ENCODE measurements around the gene GTF2H4. TPM values are rescaled to one million over a fixed set of nuclear protein-coding genes. Genes with fewer than 3 reads are reported as not detected.

The GTF2H4 gene
- total and polyA plus RNA-seq, 4 donors: 6.2 to 15.8 (median 12.3) TPM

DNA sequence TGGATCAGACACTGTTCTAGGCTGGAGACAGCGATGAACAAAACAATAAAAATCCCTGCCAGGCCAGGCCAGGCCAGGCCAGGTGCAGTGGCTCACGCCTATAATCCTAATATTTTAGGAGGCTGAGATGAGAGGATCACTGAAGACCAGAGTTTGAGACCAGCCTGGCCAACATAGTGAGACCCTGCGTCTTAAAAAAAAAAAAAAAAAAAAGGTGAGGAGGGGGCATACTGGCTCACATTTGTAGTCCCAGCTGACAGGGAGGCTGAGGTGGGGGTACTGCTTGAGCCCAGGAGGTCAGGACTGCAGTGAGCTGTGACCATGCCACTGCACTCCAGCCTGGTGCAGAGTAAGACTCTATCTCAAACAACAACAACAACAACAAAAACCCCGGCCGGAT, 37.3 kb downstream of the GTF2H4 start:
- H3K9ac ChIP-seq (ENCODE audit: low read depth in 1 of 2, low read length in 2 of 2): no peak overlapping the region
- no peak for TF ChIP-seq HNF4A (conservative IDR thresholded peaks at IDR 0.05)
- TF ChIP-seq, protein P1, sequence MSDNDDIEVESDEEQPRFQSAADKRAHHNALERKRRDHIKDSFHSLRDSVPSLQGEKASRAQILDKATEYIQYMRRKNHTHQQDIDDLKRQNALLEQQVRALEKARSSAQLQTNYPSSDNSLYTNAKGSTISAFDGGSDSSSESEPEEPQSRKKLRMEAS (IDR thresholded peaks at IDR 0.05): no peak
- TF ChIP-seq, protein P2, sequence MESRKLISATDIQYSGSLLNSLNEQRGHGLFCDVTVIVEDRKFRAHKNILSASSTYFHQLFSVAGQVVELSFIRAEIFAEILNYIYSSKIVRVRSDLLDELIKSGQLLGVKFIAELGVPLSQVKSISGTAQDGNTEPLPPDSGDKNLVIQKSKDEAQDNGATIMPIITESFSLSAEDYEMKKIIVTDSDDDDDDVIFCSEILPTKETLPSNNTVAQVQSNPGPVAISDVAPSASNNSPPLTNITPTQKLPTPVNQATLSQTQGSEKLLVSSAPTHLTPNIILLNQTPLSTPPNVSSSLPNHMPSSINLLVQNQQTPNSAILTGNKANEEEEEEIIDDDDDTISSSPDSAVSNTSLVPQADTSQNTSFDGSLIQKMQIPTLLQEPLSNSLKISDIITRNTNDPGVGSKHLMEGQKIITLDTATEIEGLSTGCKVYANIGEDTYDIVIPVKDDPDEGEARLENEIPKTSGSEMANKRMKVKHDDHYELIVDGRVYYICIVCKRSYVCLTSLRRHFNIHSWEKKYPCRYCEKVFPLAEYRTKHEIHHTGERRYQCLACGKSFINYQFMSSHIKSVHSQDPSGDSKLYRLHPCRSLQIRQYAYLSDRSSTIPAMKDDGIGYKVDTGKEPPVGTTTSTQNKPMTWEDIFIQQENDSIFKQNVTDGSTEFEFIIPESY (IDR thresholded peaks at IDR 0.05): no peak
- no peak for TF ChIP-seq RAD21 (IDR thresholded peaks at IDR 0.05)
- TF ChIP-seq YY1 (IDR thresholded peaks at IDR 0.05): no peak
- H3K4me3 ChIP-seq (ENCODE audit: low read depth in 1 of 3, low read length in 3 of 3): no peak overlapping the region
- no peaks in the 10 kb centered on the region for H3K36me3 ChIP-seq (ENCODE audit: control insufficient read depth in 4 of 4, insufficient read depth in 3 of 4, low read depth in 1 of 4, low read length in 3 of 4)
- no peak overlapping the region for H3K27ac ChIP-seq (ENCODE audit: low read depth in 1 of 2, low read length in 2 of 2)
- no peak for DNase-seq (ENCODE audit: low spot score)
- H3K9me3 ChIP-seq (ENCODE audit: control insufficient read depth in 4 of 4, low read length in 3 of 4): no peaks in the 10 kb centered on the region
- 83% methylated on average over 5 of the region's 5 CpGs for WGBS
- no peaks in the 10 kb centered on the region for H3K4me1 ChIP-seq (ENCODE audit: control insufficient read depth in 4 of 4, insufficient read depth in 4 of 4, low read length in 3 of 4)
- peaks cover 0 to 2% (median 0%) of the 10 kb centered on the region in 4 donors for H3K27me3 ChIP-seq (ENCODE audit: control insufficient read depth in 4 of 4, insufficient read depth in 4 of 4, low read length in 3 of 4)

DNA sequence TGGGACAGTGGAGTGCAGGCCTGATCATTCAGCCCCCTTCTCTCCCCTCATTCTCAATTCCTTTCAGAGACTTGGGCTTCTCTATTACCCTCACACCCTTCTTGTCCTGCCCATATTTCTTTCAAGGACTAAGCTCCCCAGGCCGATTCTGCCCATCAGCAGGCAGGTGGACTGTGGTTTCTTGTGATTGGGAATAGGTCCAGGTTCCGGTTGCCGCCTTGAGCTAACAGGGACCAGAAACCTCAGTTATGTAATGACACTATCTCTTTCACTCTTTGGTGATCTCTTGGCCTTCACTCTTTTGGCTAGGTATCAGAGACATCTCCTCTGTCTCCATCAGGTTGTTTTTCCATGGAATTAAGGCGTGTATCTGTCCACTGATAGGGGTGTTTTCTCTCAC, 39.2 kb downstream of the GTF2H4 start:
- DNase-seq (ENCODE audit: low spot score): no peak
- peaks cover 0 to 4% (median 0%) of the 10 kb centered on the region in 4 donors for H3K9me3 ChIP-seq (ENCODE audit: control insufficient read depth in 4 of 4, low read length in 3 of 4)
- H3K4me1 ChIP-seq (ENCODE audit: control insufficient read depth in 4 of 4, insufficient read depth in 4 of 4, low read length in 3 of 4): no peaks in the 10 kb centered on the region
- H3K4me3 ChIP-seq (ENCODE audit: low read depth in 1 of 3, low read length in 3 of 3): no peak overlapping the region
- TF ChIP-seq JUND (IDR thresholded peaks at IDR 0.05) (no peak), NR2F2 (IDR thresholded peaks at IDR 0.05) (no peak), HNF4G (IDR thresholded peaks at IDR 0.05) (no peak), TAF1 (conservative IDR thresholded peaks at IDR 0.05) (no peak), FOXA1 (IDR thresholded peaks at IDR 0.05) (no peak), GABPA (IDR thresholded peaks at IDR 0.05 in 1 of 2, conservative IDR thresholded peaks at IDR 0.05 in 1 of 2) (no peak), FOXA2 (IDR thresholded peaks at IDR 0.05) (no peak), RXRA (IDR thresholded peaks at IDR 0.05) (no peak), EGR1 (IDR thresholded peaks at IDR 0.05; ENCODE audit: low read depth in 2 of 2) (no peak), RAD21 (IDR thresholded peaks at IDR 0.05) (no peak), YY1 (IDR thresholded peaks at IDR 0.05) (no peak), HNF4A (conservative IDR thresholded peaks at IDR 0.05) (no peak), SP1 (IDR thresholded peaks at IDR 0.05) (no peak)
- TF ChIP-seq, protein P3, sequence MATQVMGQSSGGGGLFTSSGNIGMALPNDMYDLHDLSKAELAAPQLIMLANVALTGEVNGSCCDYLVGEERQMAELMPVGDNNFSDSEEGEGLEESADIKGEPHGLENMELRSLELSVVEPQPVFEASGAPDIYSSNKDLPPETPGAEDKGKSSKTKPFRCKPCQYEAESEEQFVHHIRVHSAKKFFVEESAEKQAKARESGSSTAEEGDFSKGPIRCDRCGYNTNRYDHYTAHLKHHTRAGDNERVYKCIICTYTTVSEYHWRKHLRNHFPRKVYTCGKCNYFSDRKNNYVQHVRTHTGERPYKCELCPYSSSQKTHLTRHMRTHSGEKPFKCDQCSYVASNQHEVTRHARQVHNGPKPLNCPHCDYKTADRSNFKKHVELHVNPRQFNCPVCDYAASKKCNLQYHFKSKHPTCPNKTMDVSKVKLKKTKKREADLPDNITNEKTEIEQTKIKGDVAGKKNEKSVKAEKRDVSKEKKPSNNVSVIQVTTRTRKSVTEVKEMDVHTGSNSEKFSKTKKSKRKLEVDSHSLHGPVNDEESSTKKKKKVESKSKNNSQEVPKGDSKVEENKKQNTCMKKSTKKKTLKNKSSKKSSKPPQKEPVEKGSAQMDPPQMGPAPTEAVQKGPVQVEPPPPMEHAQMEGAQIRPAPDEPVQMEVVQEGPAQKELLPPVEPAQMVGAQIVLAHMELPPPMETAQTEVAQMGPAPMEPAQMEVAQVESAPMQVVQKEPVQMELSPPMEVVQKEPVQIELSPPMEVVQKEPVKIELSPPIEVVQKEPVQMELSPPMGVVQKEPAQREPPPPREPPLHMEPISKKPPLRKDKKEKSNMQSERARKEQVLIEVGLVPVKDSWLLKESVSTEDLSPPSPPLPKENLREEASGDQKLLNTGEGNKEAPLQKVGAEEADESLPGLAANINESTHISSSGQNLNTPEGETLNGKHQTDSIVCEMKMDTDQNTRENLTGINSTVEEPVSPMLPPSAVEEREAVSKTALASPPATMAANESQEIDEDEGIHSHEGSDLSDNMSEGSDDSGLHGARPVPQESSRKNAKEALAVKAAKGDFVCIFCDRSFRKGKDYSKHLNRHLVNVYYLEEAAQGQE (IDR thresholded peaks at IDR 0.05): no peak
- TF ChIP-seq, protein P2 (IDR thresholded peaks at IDR 0.05): no peak
- TF ChIP-seq, protein P1 (IDR thresholded peaks at IDR 0.05): no peak
- TF ChIP-seq, protein P4, sequence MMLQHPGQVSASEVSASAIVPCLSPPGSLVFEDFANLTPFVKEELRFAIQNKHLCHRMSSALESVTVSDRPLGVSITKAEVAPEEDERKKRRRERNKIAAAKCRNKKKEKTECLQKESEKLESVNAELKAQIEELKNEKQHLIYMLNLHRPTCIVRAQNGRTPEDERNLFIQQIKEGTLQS (IDR thresholded peaks at IDR 0.05): no peak
- TF ChIP-seq, protein P5, sequence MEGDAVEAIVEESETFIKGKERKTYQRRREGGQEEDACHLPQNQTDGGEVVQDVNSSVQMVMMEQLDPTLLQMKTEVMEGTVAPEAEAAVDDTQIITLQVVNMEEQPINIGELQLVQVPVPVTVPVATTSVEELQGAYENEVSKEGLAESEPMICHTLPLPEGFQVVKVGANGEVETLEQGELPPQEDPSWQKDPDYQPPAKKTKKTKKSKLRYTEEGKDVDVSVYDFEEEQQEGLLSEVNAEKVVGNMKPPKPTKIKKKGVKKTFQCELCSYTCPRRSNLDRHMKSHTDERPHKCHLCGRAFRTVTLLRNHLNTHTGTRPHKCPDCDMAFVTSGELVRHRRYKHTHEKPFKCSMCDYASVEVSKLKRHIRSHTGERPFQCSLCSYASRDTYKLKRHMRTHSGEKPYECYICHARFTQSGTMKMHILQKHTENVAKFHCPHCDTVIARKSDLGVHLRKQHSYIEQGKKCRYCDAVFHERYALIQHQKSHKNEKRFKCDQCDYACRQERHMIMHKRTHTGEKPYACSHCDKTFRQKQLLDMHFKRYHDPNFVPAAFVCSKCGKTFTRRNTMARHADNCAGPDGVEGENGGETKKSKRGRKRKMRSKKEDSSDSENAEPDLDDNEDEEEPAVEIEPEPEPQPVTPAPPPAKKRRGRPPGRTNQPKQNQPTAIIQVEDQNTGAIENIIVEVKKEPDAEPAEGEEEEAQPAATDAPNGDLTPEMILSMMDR (IDR thresholded peaks at IDR 0.05; ENCODE audit: low read depth, low read length, missing input control): no peak
- no peak overlapping the region for H3K9ac ChIP-seq (ENCODE audit: low read depth in 1 of 2, low read length in 2 of 2)
- no peak overlapping the region for H3K27ac ChIP-seq (ENCODE audit: low read depth in 1 of 2, low read length in 2 of 2)
- 58% methylated on average over 4 of the region's 4 CpGs for WGBS
- peaks cover 0 to 3% (median under 1%) of the 10 kb centered on the region in 4 donors for H3K27me3 ChIP-seq (ENCODE audit: control insufficient read depth in 4 of 4, insufficient read depth in 4 of 4, low read length in 3 of 4)
- no peaks in the 10 kb centered on the region for H3K36me3 ChIP-seq (ENCODE audit: control insufficient read depth in 4 of 4, insufficient read depth in 3 of 4, low read depth in 1 of 4, low read length in 3 of 4)
